GM18526 (cell line): Measurements from ENCODE around the gene KLHL1.

ENCODE experiments used
- POLR2A ChIP-seq: IDR thresholded peaks from 3 replicates; pipeline ENCODE4 v1.6.1; 2011; ENCODE audit not compliant: insufficient read length; ENCODE audit errors: extremely low read depth

Gene KLHL1

GRCh38 chr13:69681722-69682121 is 426.5 kb downstream of the KLHL1 start:
- TF ChIP-seq POLR2A, result no peak

GRCh38 chr13:69677343-69677742 is 430.9 kb downstream of the KLHL1 start:
- no peak for TF ChIP-seq POLR2A

GRCh38 chr13:69676286-69676685 is 432.0 kb downstream of the KLHL1 start:
- no peak for TF ChIP-seq POLR2A

- TF ChIP-seq POLR2A, result no peak
Measured at GRCh38 chr13:69660155-69660554, 448.1 kb downstream of the KLHL1 start.

- TF ChIP-seq POLR2A, result no peak
Measured at GRCh38 chr13:69657676-69658075, 450.6 kb downstream of the KLHL1 start.

GRCh38 chr13:69654392-69654791 is 453.9 kb downstream of the KLHL1 start:
- no peak for TF ChIP-seq POLR2A
